ENCODE data around the gene HIGD2A. TPM values are rescaled to one million over a fixed set of nuclear protein-coding genes. Genes with fewer than 3 reads are reported as not detected.
"Not testable (repeated sequence)": the region's sequence is repeated elsewhere in the genome, so short reads cannot be mapped to it uniquely, and the experiment has no call there.

HIGD2A gene
- total RNA-seq, 2 donors from 2014 or later, result 88.9 to 117 TPM

DNA sequence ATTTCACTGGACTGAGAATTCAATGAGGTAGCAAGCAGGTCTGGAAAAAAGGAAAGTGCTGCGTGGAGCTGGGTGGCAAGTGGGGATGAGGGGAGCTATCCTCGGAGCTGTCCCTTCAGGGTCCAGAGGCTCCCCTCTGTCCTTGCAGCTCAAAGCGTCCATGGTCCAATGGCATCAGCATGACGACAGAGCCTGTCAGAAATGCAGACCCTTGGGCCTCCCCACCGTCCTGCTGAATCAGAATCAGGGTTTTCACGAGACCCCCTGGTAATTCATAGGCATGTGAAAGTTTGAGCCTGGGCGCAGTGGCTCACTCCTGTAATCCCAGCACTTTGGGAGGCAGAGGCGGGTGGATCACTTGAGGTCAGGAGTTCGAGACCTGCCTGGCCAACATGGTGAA, 5.5 kb downstream of the HIGD2A start:
- no peak overlapping the region for H3K4me3 Mint-ChIP-seq
- H3K36me3 Mint-ChIP-seq, result no peaks in the 10 kb centered on the region
- no peaks in the 10 kb centered on the region for H3K27me3 Mint-ChIP-seq
- H3K4me1 Mint-ChIP-seq (ENCODE audit: low read depth in 2 of 2), result peaks cover 0 to 10% of the 10 kb centered on the region in 2 donors
- no peak overlapping the region for H3K27ac Mint-ChIP-seq
- no peak for DNase-seq (ENCODE audit: low spot score)
- no peak for ATAC-seq
- no peaks in the 10 kb centered on the region for H3K9me3 Mint-ChIP-seq

DNA sequence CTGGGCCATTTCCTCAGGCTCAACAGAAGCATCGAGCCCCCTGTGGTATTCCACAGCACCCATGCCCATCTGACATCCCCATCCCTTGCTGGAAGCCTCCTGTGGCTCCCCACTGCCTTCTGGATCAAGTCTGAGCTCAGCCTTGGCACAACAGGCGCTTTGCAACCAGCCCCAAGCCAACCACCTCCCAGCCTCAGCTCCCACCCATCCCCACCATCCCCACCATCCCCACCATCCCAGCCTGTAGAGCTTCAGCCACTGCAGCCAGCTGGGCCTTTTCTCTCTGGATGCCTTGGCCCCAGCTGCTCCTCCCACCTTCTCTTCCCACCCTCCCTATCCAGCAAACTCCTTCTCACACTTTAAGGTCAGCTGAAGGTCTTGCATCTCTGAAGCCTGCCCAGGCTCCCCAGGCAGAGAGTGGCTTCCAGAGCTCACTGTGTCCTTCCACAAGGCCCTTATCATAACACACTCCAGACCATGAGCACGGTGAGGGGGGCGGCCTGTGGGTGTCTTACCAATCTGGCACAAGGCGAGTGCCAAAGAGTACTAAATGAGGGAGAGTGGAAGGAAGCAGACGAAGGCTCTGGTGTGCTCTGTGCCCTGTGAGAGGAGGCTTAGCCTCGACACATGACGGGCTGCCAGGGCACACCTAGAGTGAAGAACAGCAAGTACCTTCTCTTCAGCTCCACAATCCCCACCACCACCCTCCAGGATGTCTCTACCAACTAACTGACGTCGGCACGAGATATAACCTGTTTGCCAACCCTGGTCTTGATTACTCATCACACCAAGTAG, 6.5 kb downstream of the HIGD2A start:
- ATAC-seq (no peak), DNase-seq (ENCODE audit: low spot score) (no peak)
- Mint-ChIP-seq H3K4me3 (no peak overlapping the region), H3K27me3 (no peaks in the 10 kb centered on the region), H3K27ac (no peak overlapping the region), H3K4me1 (ENCODE audit: low read depth in 2 of 2) (peaks cover 0 to 6% of the 10 kb centered on the region in 2 donors), H3K9me3 (no peaks in the 10 kb centered on the region), H3K36me3 (no peaks in the 10 kb centered on the region)

DNA sequence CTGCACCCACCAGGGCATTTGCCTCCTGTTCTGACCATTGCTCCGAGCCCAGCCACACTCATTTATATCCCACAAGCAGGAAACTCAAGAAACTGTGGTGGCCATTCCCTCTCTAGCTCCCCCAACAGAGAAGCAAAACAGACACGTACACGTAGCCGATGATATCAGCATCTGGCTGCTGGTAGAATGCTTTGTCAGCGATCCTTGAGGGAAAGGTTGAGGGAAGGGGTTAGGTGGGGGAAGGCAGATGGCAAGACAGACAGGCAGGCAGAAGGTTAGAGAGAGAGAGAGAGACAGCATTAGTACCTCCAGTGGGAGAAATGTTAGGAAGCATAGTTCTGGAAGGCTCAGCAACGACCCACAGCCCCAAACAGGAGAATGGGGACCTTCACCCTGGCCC, 7.8 kb downstream of the HIGD2A start:
- Mint-ChIP-seq H3K27ac (no peak overlapping the region), H3K27me3 (no peaks in the 10 kb centered on the region), H3K9me3 (no peaks in the 10 kb centered on the region), H3K4me1 (ENCODE audit: low read depth in 2 of 2) (peaks cover 0 to 6% of the 10 kb centered on the region in 2 donors), H3K4me3 (no peak overlapping the region), H3K36me3 (no peaks in the 10 kb centered on the region)
- ATAC-seq, result no peak
- no peak for DNase-seq (ENCODE audit: low spot score)

- ATAC-seq (no peak), DNase-seq (ENCODE audit: low spot score) (no peak)
- H3K36me3 Mint-ChIP-seq, result no peaks in the 10 kb centered on the region
- no peak overlapping the region for H3K4me3 Mint-ChIP-seq
- peaks cover 0 to 6% of the 10 kb centered on the region in 2 donors for H3K4me1 Mint-ChIP-seq (ENCODE audit: low read depth in 2 of 2)
- H3K27ac Mint-ChIP-seq, result no peak overlapping the region
- no peaks in the 10 kb centered on the region for H3K27me3 Mint-ChIP-seq
- no peaks in the 10 kb centered on the region for H3K9me3 Mint-ChIP-seq
Measured at GRCh38 chr5:176397736-176398420, 9.3 kb downstream of the HIGD2A start.

DNA sequence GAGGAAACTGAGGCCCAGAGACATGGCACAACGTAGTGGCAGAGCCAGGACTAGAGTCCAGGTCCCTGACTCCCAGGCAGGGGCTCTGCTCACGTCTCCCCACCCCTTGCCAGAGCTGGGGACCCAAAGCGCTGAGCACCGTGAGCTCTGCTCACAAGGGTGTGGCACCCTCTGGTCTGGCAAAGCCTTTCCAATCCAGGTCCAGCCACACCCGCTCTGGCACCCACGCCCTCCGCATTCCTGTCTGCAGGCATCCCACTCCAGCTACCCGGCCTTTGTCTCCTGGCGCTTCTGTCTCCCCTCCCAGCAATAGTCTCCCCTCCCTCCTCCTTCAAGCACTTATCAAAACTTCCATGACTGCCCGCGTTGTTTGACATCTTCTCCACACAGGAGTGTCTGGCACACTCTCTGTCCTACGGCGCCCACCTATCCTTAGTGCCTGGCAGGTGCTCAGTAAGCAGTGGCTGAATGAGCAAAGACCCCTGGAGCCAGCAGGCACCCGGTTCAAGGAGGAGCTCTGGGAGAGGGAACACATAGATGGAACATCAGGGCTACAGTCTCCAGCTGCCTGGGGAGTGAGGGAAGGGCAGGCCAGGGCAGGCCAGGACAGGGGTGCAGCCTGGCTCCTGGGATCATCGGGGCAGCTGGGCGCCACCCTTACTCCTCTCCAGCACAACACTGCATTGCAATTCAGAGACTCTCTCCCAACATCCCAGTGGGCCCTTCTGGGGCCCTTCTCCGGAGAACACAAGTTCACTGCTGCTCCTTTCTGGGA, 12.0 kb downstream of the HIGD2A start:
- DNase-seq (ENCODE audit: low spot score) (no peak), ATAC-seq (peak in 1 of 2 donors; percentile 40)
- Mint-ChIP-seq H3K27ac (no peak overlapping the region), H3K9me3 (no peaks in the 10 kb centered on the region), H3K27me3 (no peaks in the 10 kb centered on the region), H3K4me1 (ENCODE audit: low read depth in 2 of 2) (peaks cover 0 to 6% of the 10 kb centered on the region in 2 donors), H3K4me3 (no peak overlapping the region), H3K36me3 (no peaks in the 10 kb centered on the region)

DNA sequence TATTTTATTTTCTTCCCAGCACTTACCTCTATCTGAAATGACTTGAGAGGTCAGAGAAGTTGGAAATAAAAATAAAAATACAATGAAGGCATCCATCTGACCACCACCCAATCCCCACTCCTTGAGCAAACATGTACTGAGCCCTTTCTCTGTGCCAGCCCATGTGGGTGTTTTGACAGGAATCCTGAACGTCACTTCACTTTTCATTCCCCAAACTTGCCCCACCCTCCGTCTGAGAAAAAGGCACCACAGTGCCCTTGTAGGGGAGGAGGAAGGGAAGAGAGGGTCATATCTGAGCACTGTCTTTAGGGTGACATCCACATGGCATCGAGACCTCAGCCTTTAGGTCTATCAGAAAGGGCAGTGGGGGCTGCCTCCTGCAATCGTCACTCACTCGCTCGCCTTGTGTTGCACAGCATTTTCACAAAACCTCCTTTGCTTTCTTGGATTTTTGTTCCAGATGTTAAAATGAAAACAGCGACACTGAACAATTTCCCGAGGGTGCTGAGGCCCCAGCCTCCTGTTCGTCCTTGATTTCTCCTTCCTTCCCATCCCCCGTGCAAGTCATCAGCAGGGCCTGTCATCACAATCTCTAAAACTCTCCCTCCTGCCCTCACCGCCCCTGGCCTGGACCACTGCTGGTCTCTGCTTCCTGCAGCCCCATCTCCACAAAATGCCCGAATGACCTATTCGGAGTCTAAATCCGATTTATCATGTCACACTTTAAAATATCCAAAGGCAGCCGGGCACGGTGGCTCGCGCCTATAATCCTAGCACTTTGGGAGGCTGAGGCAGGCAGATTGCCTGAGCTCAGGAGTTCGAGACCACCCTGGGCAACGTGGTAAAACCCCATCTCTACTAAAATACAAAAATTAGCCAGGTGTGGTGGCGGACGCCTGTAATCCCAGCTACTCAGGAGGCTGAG, 13.0 kb downstream of the HIGD2A start:
- Mint-ChIP-seq H3K27ac (no peak overlapping the region), H3K4me1 (ENCODE audit: low read depth in 2 of 2) (peaks cover 0 to 9% of the 10 kb centered on the region in 2 donors), H3K36me3 (no peaks in the 10 kb centered on the region), H3K4me3 (no peak overlapping the region), H3K9me3 (no peaks in the 10 kb centered on the region), H3K27me3 (no peaks in the 10 kb centered on the region)
- DNase-seq (ENCODE audit: low spot score), result no peak
- ATAC-seq, result no peak

- Mint-ChIP-seq H3K9me3 (no peaks in the 10 kb centered on the region), H3K4me3 (no peak overlapping the region), H3K4me1 (ENCODE audit: low read depth in 2 of 2) (peaks cover 0 to 6% of the 10 kb centered on the region in 2 donors), H3K27ac (no peak overlapping the region), H3K27me3 (no peaks in the 10 kb centered on the region), H3K36me3 (peaks cover 6% of the 10 kb centered on the region)
- ATAC-seq, result no peak
- no peak for DNase-seq (ENCODE audit: low spot score)
Measured at GRCh38 chr5:176405656-176406435, 17.3 kb downstream of the HIGD2A start.

- DNase-seq (ENCODE audit: low spot score) (no peak), ATAC-seq (no peak)
- peaks cover 6% of the 10 kb centered on the region for H3K36me3 Mint-ChIP-seq
- no peaks in the 10 kb centered on the region for H3K27me3 Mint-ChIP-seq
- H3K4me1 Mint-ChIP-seq (ENCODE audit: low read depth in 2 of 2), result peaks cover 0 to 13% of the 10 kb centered on the region in 2 donors
- H3K4me3 Mint-ChIP-seq, result no peak overlapping the region
- H3K27ac Mint-ChIP-seq, result no peak overlapping the region
- H3K9me3 Mint-ChIP-seq, result no peaks in the 10 kb centered on the region
Measured at GRCh38 chr5:176406436-176407052, 18.0 kb downstream of the HIGD2A start.

DNA sequence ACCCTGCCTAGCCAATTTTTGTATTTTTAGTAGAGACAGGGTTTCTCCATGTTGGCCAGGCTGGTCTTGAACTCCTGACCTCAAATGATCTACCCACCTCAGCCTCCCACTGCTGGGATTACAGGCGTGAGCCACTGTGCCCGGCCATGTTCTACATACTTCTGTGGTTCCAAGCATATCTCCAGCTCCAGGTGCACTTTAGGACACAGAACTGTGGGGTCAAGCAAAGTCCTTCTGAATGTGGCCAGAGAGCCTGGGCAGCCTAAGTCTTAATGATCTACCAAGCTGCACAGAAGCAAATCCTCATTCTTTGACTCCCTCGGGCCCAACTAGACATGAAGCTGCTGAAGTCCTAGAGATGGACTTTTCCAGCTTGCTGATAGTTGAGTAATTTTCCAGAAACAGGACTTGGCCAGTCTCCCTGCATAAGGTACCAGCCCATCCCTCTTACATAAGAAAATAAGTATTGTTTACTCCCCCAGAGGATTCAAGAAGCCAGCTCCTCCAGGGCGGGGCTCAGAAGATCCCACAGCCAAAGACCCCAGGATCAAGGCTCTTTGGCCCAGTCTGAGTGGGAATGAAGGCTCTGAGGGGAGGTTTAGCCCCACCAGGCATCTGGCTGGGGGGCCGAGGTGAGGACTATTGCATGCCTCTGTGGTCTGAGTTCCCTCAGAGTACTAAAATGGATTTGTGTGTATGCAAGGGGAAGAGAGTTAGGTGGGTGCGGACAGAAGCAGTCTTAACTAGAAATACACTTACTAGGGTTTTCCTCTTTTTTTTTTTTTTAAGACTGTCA, 19.1 kb downstream of the HIGD2A start:
- Mint-ChIP-seq H3K27ac (no peak overlapping the region), H3K4me1 (ENCODE audit: low read depth in 2 of 2) (peaks cover 0 to 16% of the 10 kb centered on the region in 2 donors), H3K36me3 (peaks cover 6% of the 10 kb centered on the region), H3K9me3 (no peaks in the 10 kb centered on the region), H3K4me3 (no peak overlapping the region), H3K27me3 (no peaks in the 10 kb centered on the region)
- ATAC-seq (no peak), DNase-seq (ENCODE audit: low spot score) (no peak)

DNA sequence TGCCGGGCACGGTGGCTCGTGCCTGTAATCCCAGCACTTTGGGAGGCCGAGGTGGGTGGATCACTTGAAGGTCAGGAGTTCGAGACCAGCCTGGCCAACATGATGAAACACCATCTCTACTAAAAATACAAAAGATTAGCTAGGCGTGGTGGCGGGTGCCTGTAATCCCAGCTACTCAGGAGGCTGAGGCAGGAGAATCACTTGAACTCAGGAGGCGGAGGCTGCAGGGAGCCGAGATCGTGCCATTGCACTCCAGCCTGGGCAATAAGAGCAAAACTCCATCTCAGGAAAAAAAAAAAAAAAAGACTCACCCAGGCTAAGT, 19.7 kb downstream of the HIGD2A start:
- H3K4me3 Mint-ChIP-seq; H3K9me3 Mint-ChIP-seq; H3K36me3 Mint-ChIP-seq; H3K27ac Mint-ChIP-seq; H3K27me3 Mint-ChIP-seq; DNase-seq (ENCODE audit: low spot score); ATAC-seq: not testable (repeated sequence)
- peaks cover 0 to 21% of the 10 kb centered on the region in 2 donors for H3K4me1 Mint-ChIP-seq (ENCODE audit: low read depth in 2 of 2)

GRCh38 chr5:176408590-176408989, 20.0 kb downstream of the HIGD2A start:
- Mint-ChIP-seq H3K36me3 (peaks cover 6% of the 10 kb centered on the region), H3K27ac (no peak overlapping the region), H3K4me1 (ENCODE audit: low read depth in 2 of 2) (peaks cover 0 to 21% of the 10 kb centered on the region in 2 donors), H3K27me3 (no peaks in the 10 kb centered on the region), H3K4me3 (no peak overlapping the region), H3K9me3 (no peaks in the 10 kb centered on the region)
- ATAC-seq (no peak), DNase-seq (ENCODE audit: low spot score) (no peak)

- Mint-ChIP-seq H3K4me1 (ENCODE audit: low read depth in 2 of 2) (peaks cover 4 to 26% of the 10 kb centered on the region in 2 donors), H3K9me3 (no peaks in the 10 kb centered on the region), H3K36me3 (peaks cover 6% of the 10 kb centered on the region), H3K4me3 (no peak overlapping the region), H3K27ac (no peak overlapping the region), H3K27me3 (no peaks in the 10 kb centered on the region)
- ATAC-seq (no peak), DNase-seq (ENCODE audit: low spot score) (no peak)
Measured at GRCh38 chr5:176409765-176410164, 21.2 kb downstream of the HIGD2A start.
